ENCODE data around the gene TPCN2.

Gene TPCN2

DNA sequence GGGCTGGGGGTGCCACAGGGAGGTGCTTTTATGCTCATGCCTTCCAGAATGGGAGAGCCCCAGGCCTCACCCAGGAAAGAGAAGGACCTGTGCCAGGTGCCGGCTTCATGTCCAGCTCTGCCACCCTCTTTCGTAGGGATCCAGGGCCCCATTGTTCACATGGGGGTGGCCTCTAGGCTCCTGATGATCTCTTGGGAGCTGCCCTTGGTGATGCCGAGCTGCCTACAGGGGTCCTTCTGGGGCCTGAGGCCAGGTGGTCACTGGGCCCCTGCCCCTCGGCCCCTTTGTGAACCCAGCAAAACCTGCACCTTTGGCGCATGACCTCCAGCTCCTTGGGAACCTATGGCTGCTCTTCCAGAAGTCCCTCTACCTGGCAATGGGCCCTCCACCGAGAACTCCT, 65.6 kb downstream of the TPCN2 start:
- DNase-seq (ENCODE audit: low read depth) = no peak
- H3K4me3 ChIP-seq (ENCODE audit: control insufficient read depth, low read depth, low read length) = no peak overlapping the region
- TF ChIP-seq, protein P1, sequence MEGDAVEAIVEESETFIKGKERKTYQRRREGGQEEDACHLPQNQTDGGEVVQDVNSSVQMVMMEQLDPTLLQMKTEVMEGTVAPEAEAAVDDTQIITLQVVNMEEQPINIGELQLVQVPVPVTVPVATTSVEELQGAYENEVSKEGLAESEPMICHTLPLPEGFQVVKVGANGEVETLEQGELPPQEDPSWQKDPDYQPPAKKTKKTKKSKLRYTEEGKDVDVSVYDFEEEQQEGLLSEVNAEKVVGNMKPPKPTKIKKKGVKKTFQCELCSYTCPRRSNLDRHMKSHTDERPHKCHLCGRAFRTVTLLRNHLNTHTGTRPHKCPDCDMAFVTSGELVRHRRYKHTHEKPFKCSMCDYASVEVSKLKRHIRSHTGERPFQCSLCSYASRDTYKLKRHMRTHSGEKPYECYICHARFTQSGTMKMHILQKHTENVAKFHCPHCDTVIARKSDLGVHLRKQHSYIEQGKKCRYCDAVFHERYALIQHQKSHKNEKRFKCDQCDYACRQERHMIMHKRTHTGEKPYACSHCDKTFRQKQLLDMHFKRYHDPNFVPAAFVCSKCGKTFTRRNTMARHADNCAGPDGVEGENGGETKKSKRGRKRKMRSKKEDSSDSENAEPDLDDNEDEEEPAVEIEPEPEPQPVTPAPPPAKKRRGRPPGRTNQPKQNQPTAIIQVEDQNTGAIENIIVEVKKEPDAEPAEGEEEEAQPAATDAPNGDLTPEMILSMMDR (IDR thresholded peaks at IDR 0.05; ENCODE audit: control insufficient read depth, insufficient read depth, low read depth, low read length, missing control alignments) = no peak

DNA sequence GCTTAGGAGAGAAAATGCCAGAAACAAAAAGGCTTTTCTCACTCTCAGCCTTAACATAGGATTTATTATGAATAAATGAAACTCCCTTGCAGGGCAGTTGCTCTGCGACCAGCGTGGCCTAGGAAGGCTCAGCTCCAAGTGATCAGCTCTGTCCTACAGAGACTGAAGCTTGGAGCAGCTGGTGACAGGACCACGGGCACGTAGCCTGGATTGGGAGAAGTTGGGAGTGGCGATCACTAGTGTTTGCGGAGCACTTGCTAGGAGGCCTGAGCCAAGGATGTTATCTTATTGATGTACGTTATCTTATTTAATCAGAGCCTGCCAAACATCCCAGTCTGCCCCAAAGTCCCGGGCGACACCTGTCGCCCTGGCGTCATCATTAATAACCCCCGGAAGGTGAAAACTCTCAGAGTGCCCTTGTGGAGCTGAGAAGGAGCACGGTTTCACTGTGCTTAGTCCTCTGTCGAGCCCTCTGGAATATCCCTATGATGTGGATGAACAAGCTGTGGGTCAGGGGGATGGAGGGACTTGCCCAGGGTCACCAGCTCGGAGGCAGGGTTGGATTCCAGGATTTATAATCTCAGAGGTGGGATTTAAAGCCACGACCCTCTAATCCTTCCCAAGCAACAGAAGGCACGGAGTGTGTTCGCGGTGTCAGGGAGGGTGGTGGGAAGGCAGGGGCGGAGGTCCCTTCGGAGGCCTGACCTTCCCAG, 66.2 kb downstream of the TPCN2 start:
- TF ChIP-seq, protein P1 (IDR thresholded peaks at IDR 0.05; ENCODE audit: control insufficient read depth, insufficient read depth, low read depth, low read length, missing control alignments) = no peak
- no peak for DNase-seq (ENCODE audit: low read depth)
- H3K4me3 ChIP-seq (ENCODE audit: control insufficient read depth, low read depth, low read length) = no peak overlapping the region

DNA sequence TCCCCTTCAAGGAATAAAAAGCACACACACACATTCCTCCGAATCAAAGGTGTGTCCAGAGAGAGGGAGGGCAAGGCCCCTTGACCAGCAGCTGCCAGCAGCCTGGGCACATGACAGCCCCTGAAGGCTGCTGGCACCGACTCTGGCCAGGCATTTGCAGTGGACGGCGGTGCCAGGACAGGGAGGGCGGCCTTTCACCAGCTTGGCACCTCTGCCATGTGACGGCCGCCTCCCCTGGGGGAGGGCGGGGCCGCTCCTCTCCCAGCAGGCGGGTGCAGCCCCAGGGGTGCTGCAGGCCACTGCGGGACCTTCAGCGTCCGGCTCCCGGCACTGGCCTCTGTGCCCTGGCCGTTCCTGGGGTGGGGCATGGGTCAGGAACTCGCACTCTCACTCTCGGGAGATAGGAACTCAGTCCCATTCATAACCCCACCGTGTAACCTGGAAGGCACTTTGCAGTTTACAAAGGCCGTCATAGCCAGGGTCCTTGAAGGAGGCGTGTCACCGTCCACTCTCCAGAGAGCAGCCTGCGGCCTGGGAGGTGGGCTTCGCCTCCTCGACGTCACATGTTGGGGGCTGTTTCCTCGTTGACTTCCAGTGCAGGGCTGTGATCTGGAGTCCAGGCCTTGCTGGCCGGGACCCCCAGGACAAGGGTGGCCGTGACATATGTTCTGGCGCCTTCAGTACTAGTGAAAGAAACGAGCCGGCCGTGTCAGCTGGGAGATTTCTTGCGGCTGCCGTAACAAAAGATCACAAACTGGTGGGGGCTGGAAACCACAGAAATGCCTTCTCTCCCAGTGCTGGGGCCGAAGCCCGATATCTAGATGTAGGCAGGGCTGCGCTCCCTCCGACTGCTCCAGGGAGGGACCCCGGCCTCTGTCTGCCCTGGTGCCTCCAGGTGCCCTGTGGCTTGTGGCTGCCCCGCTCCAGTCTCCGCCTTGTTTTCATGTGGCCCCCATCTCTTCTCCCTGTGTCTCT, 67.1 kb downstream of the TPCN2 start:
- TF ChIP-seq, protein P1 (IDR thresholded peaks at IDR 0.05; ENCODE audit: control insufficient read depth, insufficient read depth, low read depth, low read length, missing control alignments) = no peak
- H3K4me3 ChIP-seq (ENCODE audit: control insufficient read depth, low read depth, low read length) = no peak overlapping the region
- DNase-seq (ENCODE audit: low read depth) = no peak

DNA sequence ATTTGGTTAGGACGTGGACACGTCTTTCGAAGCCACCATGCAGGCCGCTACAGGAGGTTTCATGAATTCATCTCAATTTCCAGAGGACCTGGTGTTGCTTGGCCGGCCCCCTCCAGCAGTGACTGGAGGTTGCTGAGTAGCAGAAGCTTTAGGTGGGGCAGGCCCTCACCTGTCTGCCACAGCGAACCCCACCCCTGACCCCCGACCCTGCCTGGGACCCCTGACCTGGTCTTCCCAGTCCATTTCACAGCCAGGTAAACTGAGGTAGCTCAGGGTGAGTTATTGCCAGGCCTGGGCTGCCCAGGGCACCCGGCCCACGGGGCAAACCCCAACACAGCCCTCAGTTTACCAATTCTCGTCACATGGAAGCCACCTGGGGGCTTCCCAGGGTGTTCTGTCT, 67.9 kb downstream of the TPCN2 start:
- DNase-seq (ENCODE audit: low read depth) = no peak
- TF ChIP-seq, protein P1 (IDR thresholded peaks at IDR 0.05; ENCODE audit: control insufficient read depth, insufficient read depth, low read depth, low read length, missing control alignments) = no peak
- no peak overlapping the region for H3K4me3 ChIP-seq (ENCODE audit: control insufficient read depth, low read depth, low read length)

DNA sequence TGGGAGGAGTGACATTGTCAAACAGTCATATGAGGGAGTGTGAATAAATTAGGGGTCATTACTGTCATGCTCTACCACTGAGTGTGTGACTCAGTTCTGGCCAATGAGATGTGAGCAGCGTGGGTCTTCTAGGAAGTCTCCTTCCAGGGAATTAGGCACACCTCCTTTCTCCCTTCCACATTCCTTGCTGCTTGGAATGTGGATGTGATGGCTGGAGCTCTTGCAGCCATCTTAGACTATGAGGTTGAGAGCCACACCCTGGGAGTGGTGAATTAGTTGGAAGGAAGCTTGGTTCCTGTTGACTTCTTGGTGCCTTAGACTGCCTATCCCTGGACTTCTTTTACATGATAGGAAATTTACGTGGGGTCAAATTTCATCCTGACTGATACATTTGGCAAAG, 70.5 kb downstream of the TPCN2 start:
- TF ChIP-seq, protein P1 (IDR thresholded peaks at IDR 0.05; ENCODE audit: control insufficient read depth, insufficient read depth, low read depth, low read length, missing control alignments) = no peak
- DNase-seq (ENCODE audit: low read depth) = no peak
- H3K4me3 ChIP-seq (ENCODE audit: control insufficient read depth, low read depth, low read length) = no peak overlapping the region

DNA sequence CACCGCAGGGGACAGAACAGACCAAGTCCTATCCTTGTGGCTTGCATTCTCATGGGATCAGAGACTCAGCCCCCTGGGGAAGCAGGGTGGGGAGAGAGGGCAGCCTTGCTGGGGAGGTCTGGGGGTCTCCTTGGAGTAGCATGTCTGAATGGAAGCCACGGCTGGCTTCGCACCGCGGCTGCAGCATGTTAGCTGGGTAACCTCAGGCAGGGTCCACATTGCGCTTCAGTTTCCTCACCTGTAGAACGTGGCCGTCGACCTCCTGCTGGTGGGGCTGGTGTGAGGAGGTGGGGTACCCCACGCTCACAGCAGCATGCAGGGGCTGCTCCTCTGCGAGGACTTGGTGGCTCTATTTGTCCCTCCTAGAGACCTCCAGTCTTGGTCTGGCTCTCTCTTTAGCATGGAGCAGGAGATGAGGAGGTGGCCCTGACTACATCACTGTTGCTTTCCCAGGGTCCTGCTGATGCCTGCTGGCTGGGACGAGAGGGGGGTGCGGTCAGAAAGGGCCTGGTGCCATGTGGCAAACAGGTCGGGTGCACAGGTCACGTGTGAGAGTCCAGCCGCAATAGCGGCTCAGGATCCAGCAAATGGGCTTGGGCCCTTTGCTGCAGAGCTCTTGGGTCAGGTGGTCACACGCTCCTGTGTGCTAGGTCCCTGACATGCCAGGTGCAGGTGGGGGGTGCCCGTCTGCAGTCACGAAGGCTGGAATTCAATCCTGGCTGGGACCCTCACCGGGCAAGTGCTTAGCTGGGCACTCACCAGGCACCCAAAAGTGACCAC, 71.6 kb downstream of the TPCN2 start:
- no peak for DNase-seq (ENCODE audit: low read depth)
- TF ChIP-seq, protein P1 (IDR thresholded peaks at IDR 0.05; ENCODE audit: control insufficient read depth, insufficient read depth, low read depth, low read length, missing control alignments) = no peak
- no peak overlapping the region for H3K4me3 ChIP-seq (ENCODE audit: control insufficient read depth, low read depth, low read length)
